Panc1 (cell line): Measurements from ENCODE around the gene LY9. TPM values are rescaled to one million over a fixed set of nuclear protein-coding genes. Genes with fewer than 3 reads are reported as not detected.

Experiments used
- ATAC-seq: fragments of 200-7000 bp; cut with Tn5 transposase; 2 replicates; pipeline ENCODE4 v1.9.1; 2020; ENCODE audit warnings: mild to moderate bottlenecking, moderate library complexity
- BruUV-seq: library from RNA; stranded (reverse); fragments of 400-500 nt; replicated peaks from 2 replicates; lab custom pipeline; 2021; lab: Mats Ljungman, UMichigan
- CTCF ChIA-PET: fragments of 300-600 bp; sonication (Branson Sonifier 250); formaldehyde crosslinking; loops from one replicate; lab custom pipeline; 2022; ENCODE audit warnings: antibody characterized with exemption; lab: Charles Lee
- POLR2A ChIA-PET: fragments of 300-600 bp; sonication (Branson Sonifier 250); formaldehyde crosslinking; loops from one replicate; lab custom pipeline; 2022; ENCODE audit warnings: antibody characterized with exemption; lab: Charles Lee
- DNase-seq: peaks from one replicate; pipeline ENCODE4 v3.0.0-alpha.2; 2010; ENCODE audit warnings: low read depth, low spot score
- H3K27ac ChIP-seq: 2 replicates; pipeline ENCODE4 v1.5.1; 2011; ENCODE audit warnings: mild to moderate bottlenecking, low read length, inconsistent platforms
- H3K27me3 ChIP-seq: fragments of 200-500 bp; sonication (Bioruptor generic); 2 replicates; pipeline ENCODE4 v1.6.0; 2014; ENCODE audit warnings: low read length, inconsistent platforms; ENCODE audit not compliant: control insufficient read depth, insufficient read depth
- H3K36me3 ChIP-seq: fragments of 200-500 bp; sonication (Bioruptor generic); 2 replicates; pipeline ENCODE4 v1.5.1; 2014; ENCODE audit warnings: inconsistent platforms, mild to moderate bottlenecking, low read length, moderate library complexity; ENCODE audit not compliant: control insufficient read depth, insufficient read depth
- H3K4me1 ChIP-seq: 2 replicates; pipeline ENCODE4 v1.5.1; 2011; ENCODE audit warnings: inconsistent platforms, mild to moderate bottlenecking, low read length, moderate library complexity; ENCODE audit not compliant: control insufficient read depth, insufficient read depth
- H3K4me3 ChIP-seq, 2 experiments: 2 replicates each; pipeline ENCODE4 v1.5.1; 2011 to 2012; ENCODE audit warnings: low read depth in 2 of 2, low read length in 2 of 2, mild to moderate bottlenecking in 2 of 2, inconsistent platforms in 1 of 2, moderate library complexity in 1 of 2
- H3K9me3 ChIP-seq: fragments of 200-500 bp; sonication (Bioruptor generic); 2 replicates; pipeline ENCODE4 v1.5.1; 2014; ENCODE audit warnings: low read depth, mild to moderate bottlenecking, inconsistent platforms, low read length, moderate library complexity; ENCODE audit not compliant: control insufficient read depth, insufficient read depth
- CTCF ChIP-seq: fragments of 450-650 bp; IDR thresholded peaks from 2 replicates; pipeline ENCODE4 v1.5.1; 2017; ENCODE audit warnings: mild to moderate bottlenecking
- POLR2AphosphoS5 ChIP-seq: IDR thresholded peaks from 2 replicates; pipeline ENCODE4 v1.6.1; 2012; ENCODE audit warnings: mild to moderate bottlenecking, low read depth, low read length, moderate library complexity
- REST ChIP-seq, 2 experiments: IDR thresholded peaks; 2 replicates each; pipeline ENCODE4 v1.6.1; 2011 to 2012; ENCODE audit warnings: low read depth in 2 of 2, control low read depth in 1 of 2, low read length in 1 of 2, mild to moderate bottlenecking in 1 of 2, moderate library complexity in 1 of 2; ENCODE audit not compliant: insufficient read depth in 1 of 2
- SIN3A ChIP-seq: IDR thresholded peaks from 2 replicates; pipeline ENCODE4 v1.6.1; 2012; ENCODE audit warnings: low read depth, mild to moderate bottlenecking, low read length, moderate library complexity, borderline replicate concordance; ENCODE audit not compliant: insufficient read depth
- TCF7L2 ChIP-seq: IDR thresholded peaks from 2 replicates; pipeline ENCODE4 v1.6.1; 2011; ENCODE audit warnings: mild to moderate bottlenecking, low read depth, low read length, inconsistent platforms
- in situ Hi-C: cut with HindIII; loops from 2 replicates; pipeline ENCODE4 v1.10.0; 2016; ENCODE audit warnings: low sequenced_read_pairs, low pct_unique_long_range_greater_than_20kb
- intact Hi-C: fragments of 100-400 bp; cut with micrococcal nuclease; formaldehyde crosslinking; loops from one replicate; pipeline ENCODE4 v1.10.0; 2022; ENCODE audit not compliant: unreplicated experiment
- total RNA-seq: library from RNA; stranded (reverse); gene quantifications from one replicate; pipeline ENCODE4 v1.2.1, GENCODE V29; 2021; ENCODE audit not compliant: unreplicated experiment

Gene LY9
- total RNA-seq, 1 experiment from 2014 or later = 0.10 TPM

- Histone ChIP-seq H3K4me1 (no peaks in the 10 kb centered on the region), H3K36me3 (no peaks in the 10 kb centered on the region), H3K9me3 (no peaks in the 10 kb centered on the region), H3K27me3 (peaks cover 11% of the 10 kb centered on the region), H3K4me3 (no peak overlapping the region), H3K27ac (no peak overlapping the region)
- BruUV-seq = no TSS peak
- CTCF ChIA-PET = no interaction called here
- in situ Hi-C loops = no loop called here
- ATAC-seq (no peak), DNase-seq (no peak)
- intact Hi-C loops = no loop called here
- POLR2A ChIA-PET = no interaction called here
- TF ChIP-seq SIN3A = no peak
- no peak for TF ChIP-seq REST (IDR thresholded peaks at IDR 0.05; ENCODE audit: insufficient read depth in 1 of 2, low read depth in 2 of 2, low read length in 1 of 2)
- no peak for TF ChIP-seq CTCF
- no peak for TF ChIP-seq POLR2AphosphoS5
- no peak for TF ChIP-seq TCF7L2
These were observed 20.9 kb upstream of the LY9 start for GRCh38 chr1:160774886-160775719.

- BruUV-seq = no TSS peak
- DNase-seq (no peak), ATAC-seq (no peak)
- H3K27me3 ChIP-seq = peaks cover 11% of the 10 kb centered on the region
- in situ Hi-C loops (no loop called here), intact Hi-C loops (no loop called here)
- ChIA-PET POLR2A (no interaction called here), CTCF (interaction anchor here (0.5 to 1.4 kb wide), 2 partner anchors 175 to 395 kb away, joined by 4 to 5 read pairs; no protein-coding TSS in a partner anchor)
- no peak overlapping the region for H3K4me3 ChIP-seq
- H3K4me1 ChIP-seq = no peaks in the 10 kb centered on the region
- no peak for TF ChIP-seq SIN3A
- TF ChIP-seq POLR2AphosphoS5 = no peak
- no peak for TF ChIP-seq CTCF
- no peak for TF ChIP-seq TCF7L2
- TF ChIP-seq REST (IDR thresholded peaks at IDR 0.05; ENCODE audit: insufficient read depth in 1 of 2, low read depth in 2 of 2, low read length in 1 of 2) = no peak
- no peaks in the 10 kb centered on the region for H3K9me3 ChIP-seq
- H3K36me3 ChIP-seq = no peaks in the 10 kb centered on the region
- H3K27ac ChIP-seq = no peak overlapping the region
These were observed 19.8 kb upstream of the LY9 start for GRCh38 chr1:160776178-160776577.
